K562 (cell line): ENCODE measurements around the gene SKAP2. TPM values are rescaled to one million over a fixed set of nuclear protein-coding genes. Genes with fewer than 3 reads are reported as not detected.

Source experiments
- ATAC-seq: fragments of 200-7000 bp; cut with Tn5 transposase; 3 replicates; pipeline ENCODE4 v1.9.1; 2020; ENCODE audit warnings: moderate library complexity
- BruUV-seq: library from RNA; stranded (reverse); fragments of 400-500 nt; replicated peaks from 2 replicates; lab custom pipeline; 2021; lab: Mats Ljungman, UMichigan
- CTCF ChIA-PET: fragments of 300-600 bp; formaldehyde crosslinking; extraction: SDS; loops from one replicate; lab custom pipeline; 2021; ENCODE audit warnings: low intra/inter-chr PET ratio; lab: Yijun Ruan, JAX
- POLR2A ChIA-PET: fragments of 300-600, 350-650 bp; sonication (Branson Sonifier 250); formaldehyde crosslinking; extraction: SDS; loops from one replicate; lab custom pipeline; 2021; ENCODE audit warnings: antibody characterized with exemption, inconsistent platforms; lab: Yijun Ruan, JAX
- DNase-seq, 4 experiments: peaks; one replicate each; pipeline versions ENCODE4 v3.0.0 to v3.0.0-alpha.2; 2011 to 2018; ENCODE audit warnings: low spot score in 3 of 4, mixed read lengths in 3 of 4; ENCODE audit errors: extremely low read depth in 1 of 4
- FAIRE-seq: peaks from 2 replicates; lab custom pipeline; 2011; peaks lifted over from hg19 to GRCh38; lab: Jason Lieb, UNC
- H2AFZ ChIP-seq: 2 replicates; pipeline ENCODE4 v1.6.0; 2011; ENCODE audit warnings: low read depth, low read length, control low read depth, inconsistent platforms
- H3K27ac ChIP-seq: fragments of 200-600 bp; 3 replicates; pipeline ENCODE4 v1.8.0; 2011; ENCODE audit warnings: low read depth, mild to moderate bottlenecking, control low read depth, inconsistent platforms, low read length, moderate library complexity, mixed read lengths; ENCODE audit errors: extremely low read depth
- H3K27me3 ChIP-seq, 2 experiments: fragments of 300-600 bp in 1 of 2; 2 replicates in 1 of 2; 3 replicates in 1 of 2; pipeline versions ENCODE4 v1.6.0 to v1.8.0; 2011; ENCODE audit warnings: inconsistent platforms in 2 of 2, low read length in 2 of 2, mild to moderate bottlenecking in 1 of 2, mixed read lengths in 1 of 2, moderate library complexity in 1 of 2; ENCODE audit not compliant: control insufficient read depth in 2 of 2, insufficient read depth in 2 of 2
- H3K36me3 ChIP-seq: fragments of 300-600 bp; 3 replicates; pipeline ENCODE4 v1.8.0; 2011; ENCODE audit warnings: mild to moderate bottlenecking, low read length, inconsistent platforms; ENCODE audit not compliant: control insufficient read depth, insufficient read depth
- H3K4me1 ChIP-seq, 2 experiments: fragments of 200-600 bp in 1 of 2; replicated peaks in 1 of 2; 2 replicates in 1 of 2; 3 replicates in 1 of 2; pipeline versions ENCODE4 v1.5.1 to v1.8.0; 2011; ENCODE audit warnings: inconsistent platforms in 2 of 2, low read length in 2 of 2, mild to moderate bottlenecking in 1 of 2, mixed read lengths in 1 of 2, moderate library complexity in 1 of 2; ENCODE audit not compliant: control insufficient read depth in 2 of 2, insufficient read depth in 2 of 2
- H3K4me2 ChIP-seq: 2 replicates; pipeline ENCODE4 v1.6.1; 2011; ENCODE audit warnings: low read length, control low read depth, inconsistent platforms, mixed read lengths; ENCODE audit not compliant: insufficient read depth
- H3K4me3 ChIP-seq: fragments of 200-600 bp; sonication (generic), shearing (Covaris generic); 2 replicates; pipeline ENCODE4 v1.5.1; 2016; ENCODE audit warnings: control low read depth, inconsistent platforms
- H3K79me2 ChIP-seq: fragments of 200-600 bp; 3 replicates; pipeline ENCODE4 v1.8.0; 2011; ENCODE audit warnings: low read length, inconsistent platforms; ENCODE audit not compliant: control insufficient read depth, insufficient read depth
- H3K9ac ChIP-seq, 2 experiments: 2 replicates each; pipeline versions ENCODE4 v1.6.0 to v1.6.1; 2011; ENCODE audit warnings: low read depth in 2 of 2, low read length in 2 of 2, control low read depth in 1 of 2, inconsistent platforms in 1 of 2, mild to moderate bottlenecking in 1 of 2, mixed read lengths in 1 of 2; ENCODE audit not compliant: insufficient read depth in 1 of 2
- H3K9me1 ChIP-seq: one replicate; pipeline ENCODE4 v1.6.0; 2011; ENCODE audit warnings: inconsistent platforms, mild to moderate bottlenecking, low read length, moderate library complexity; ENCODE audit not compliant: control insufficient read depth, insufficient read depth
- H3K9me3 ChIP-seq: replicated peaks from 2 replicates; pipeline ENCODE4 v1.5.1; 2011; ENCODE audit warnings: low read depth, low read length, inconsistent platforms; ENCODE audit not compliant: control insufficient read depth, insufficient read depth
- H4K20me1 ChIP-seq: replicated peaks from 2 replicates; pipeline ENCODE4 v1.6.1; 2011; ENCODE audit warnings: low read length, inconsistent platforms, mixed read lengths; ENCODE audit not compliant: control insufficient read depth, insufficient read depth
- HMG20B ChIP-seq: fragments of 250-450 bp; sonication (Bioruptor Pico); IDR thresholded peaks from 2 replicates; pipeline ENCODE4 v1.5.0; 2021; ENCODE audit warnings: mild to moderate bottlenecking
- MBD2 ChIP-seq: sonication (generic); IDR thresholded peaks from 2 replicates; pipeline ENCODE4 v1.6.1; 2016; ENCODE audit warnings: low read depth, borderline replicate concordance
- MGA ChIP-seq: fragments of 450-650 bp; IDR thresholded peaks from 2 replicates; pipeline ENCODE4 v1.6.1; 2016; ENCODE audit warnings: mild to moderate bottlenecking, moderate library complexity
- PHF21A ChIP-seq: fragments of 450-650 bp; IDR thresholded peaks from 2 replicates; pipeline ENCODE4 v1.6.1; 2017; ENCODE audit warnings: low read depth, borderline replicate concordance
- POLR3A ChIP-seq: IDR thresholded peaks from 2 replicates; pipeline ENCODE4 v1.6.1; 2011; ENCODE audit warnings: borderline replicate concordance, mild to moderate bottlenecking, moderate library complexity; ENCODE audit not compliant: insufficient read length, insufficient read depth; ENCODE audit errors: extremely low read depth
- PYGO2 ChIP-seq: fragments of 450-650 bp; IDR thresholded peaks from 2 replicates; pipeline ENCODE4 v1.6.1; 2016; ENCODE audit warnings: mild to moderate bottlenecking, missing genetic modification characterization, moderate library complexity, missing compliant biosample characterization
- RHOXF2B ChIP-seq: fragments of 250-450 bp; sonication (Bioruptor Pico); conservative IDR thresholded peaks from 2 replicates; pipeline ENCODE4 v1.5.1; 2021
- SAFB2 ChIP-seq: fragments of 200-400 bp; formaldehyde crosslinking; IDR thresholded peaks from 2 replicates; pipeline ENCODE4 v1.6.1; 2018; ENCODE audit warnings: borderline replicate concordance, low read length, low read depth, moderate library complexity; ENCODE audit not compliant: severe bottlenecking
- TOE1 ChIP-seq, 2 experiments: fragments of 450-650 bp in 1 of 2; sonication (generic) in 1 of 2; formaldehyde crosslinking in 1 of 2; IDR thresholded peaks; 2 replicates each; pipeline versions ENCODE4 v1.7.1 to v1.8.0; 2016 to 2022; ENCODE audit warnings: borderline replicate concordance in 2 of 2, mild to moderate bottlenecking in 2 of 2, antibody characterized with exemption in 1 of 2, inconsistent platforms in 1 of 2, low read depth in 1 of 2, missing genetic modification reagents in 1 of 2, moderate library complexity in 1 of 2
- ZBTB8A ChIP-seq: fragments of 450-650 bp; IDR thresholded peaks from 2 replicates; pipeline ENCODE4 v1.6.1; 2018; ENCODE audit warnings: mild to moderate bottlenecking, moderate library complexity; ENCODE audit not compliant: partially characterized antibody
- ZNF184 ChIP-seq: sonication (generic); formaldehyde crosslinking; IDR thresholded peaks from 2 replicates; pipeline ENCODE4 v1.5.0; 2020; ENCODE audit warnings: missing genetic modification reagents
- WGBS: fragments of 100-300 bp; shearing (Covaris generic); methylation state at CpG from one replicate; pipeline ENCODE4 v1.1.6; 2016; ENCODE audit warnings: low coverage, mixed read lengths; ENCODE audit not compliant: insufficient coverage; ENCODE audit errors: missing lambda C conversion rate; 5-methylcytosine and 5-hydroxymethylcytosine counted together
- in situ Hi-C: fragments of 300-500 bp; cut with MboI; formaldehyde crosslinking; loops from 4 replicates; pipeline ENCODE4 v1.15.0; 2018; ENCODE audit warnings: inconsistent platforms, mixed read lengths
- intact Hi-C: fragments of 100-400 bp; cut with micrococcal nuclease; formaldehyde crosslinking; loops from 2 replicates; pipeline ENCODE4 v1.14.2; 2022
- polyA plus RNA-seq, 8 experiments: library from polyadenylated mRNA; depleted of rRNA in 4 of 8; stranded (reverse) in 5 of 8; unstranded in 3 of 8; fragments of >200 nt; fragmentation: Nextera tagmentation in 2 of 8; fragmentation: Illumina TruSeq in 1 of 8; extraction: Ambion mirVana in 2 of 8; extraction: Trizol in 1 of 8; gene quantifications; 2 replicates each; pipeline versions ENCODE4 v1.2.1 to v1.2.3, GENCODE V29; 2011 to 2014; ENCODE audit warnings: inconsistent platforms in 1 of 8, missing spikeins in 1 of 8
- total RNA-seq, 7 experiments: library from RNA; depleted of rRNA in 6 of 7; stranded (reverse); fragments of >200 nt in 6 of 7; fragmentation: Illumina TruSeq in 2 of 7; extraction: Trizol in 2 of 7; gene quantifications; 2 replicates each; pipeline versions ENCODE4 v1.2.1 to v1.2.3, GENCODE V29; 2011 to 2021; ENCODE audit warnings: low replicate concordance in 1 of 7

Gene SKAP2
- total and polyA plus RNA-seq, 9 of the 15 experiments (the other 6 are each of a cell fraction or from before 2014, with no cell fraction given), result 4.2 to 11.7 (median 8.3) TPM

GRCh38 chr7:26657206-26657641, 207.2 kb downstream of the SKAP2 start:
- FAIRE-seq (no peak), ATAC-seq (no peak), DNase-seq (no peak)
- 0% methylated on average over 2 of the region's 2 CpGs for WGBS
- BruUV-seq, result no TSS peak
- H3K4me3 ChIP-seq, result no peak overlapping the region
- no peak overlapping the region for H3K27ac ChIP-seq
- POLR2A ChIA-PET, result interaction anchor here (0.6 to 1.5 kb wide), 3 partner anchors 8 to 11 kb away, joined by 3 to 4 read pairs (median 3); no protein-coding TSS in a partner anchor
- H3K4me2 ChIP-seq, result no peak overlapping the region
- H3K36me3 ChIP-seq, result no peaks in the 10 kb centered on the region
- no peaks in the 10 kb centered on the region for H3K79me2 ChIP-seq
- no peaks in the 10 kb centered on the region for H4K20me1 ChIP-seq
- in situ Hi-C loops (loop anchor here (25.0 kb wide), 1 partner anchor 570 kb away; no protein-coding TSS in a partner anchor), intact Hi-C loops (no loop called here)
- TF ChIP-seq ZNF184 (no peak), POLR3A (no peak), MGA (no peak), SAFB2 (no peak), TOE1 (IDR thresholded peaks at IDR 0.05; ENCODE audit: borderline replicate concordance) (no peak), TOE1 (CRISPR knock-in tag; IDR thresholded peaks at IDR 0.05; ENCODE audit: borderline replicate concordance, low read depth) (no peak), MBD2 (no peak), HMG20B (CRISPR knock-in tag) (no peak), PHF21A (no peak), ZBTB8A (no peak), PYGO2 (tag) (no peak), RHOXF2B (CRISPR knock-in tag) (no peak)
- H2AFZ ChIP-seq, result no peak overlapping the region
- H3K9ac ChIP-seq, result no peak overlapping the region
- H3K9me3 ChIP-seq, result no peaks in the 10 kb centered on the region
- peaks cover 9 to 22% of the 10 kb centered on the region in 2 experiments; a peak in 4 of 5 replicates for H3K27me3 ChIP-seq
- CTCF ChIA-PET, result no interaction called here
- no peaks in the 10 kb centered on the region for H3K4me1 ChIP-seq
- no peaks in the 10 kb centered on the region for H3K9me1 ChIP-seq
